HepG2 (cell line): ENCODE data around the gene PAIP1. TPM values are rescaled to one million over a fixed set of nuclear protein-coding genes. Genes with fewer than 3 reads are reported as not detected.

ENCODE experiments used
- ATAC-seq: fragments of 200-7000 bp; cut with Tn5 transposase; 3 replicates; pipeline ENCODE4 v1.9.1; 2020; ENCODE audit warnings: mild to moderate bottlenecking, moderate library complexity
- BruUV-seq: library from RNA; stranded (reverse); fragments of 400-500 nt; replicated peaks from 2 replicates; lab custom pipeline; 2021; lab: Mats Ljungman, UMichigan
- CTCF ChIA-PET: fragments of 300-600 bp; formaldehyde crosslinking; extraction: SDS; loops from one replicate; lab custom pipeline; 2021; ENCODE audit warnings: low total read pairs, inconsistent platforms, low intra/inter-chr PET ratio; lab: Yijun Ruan, JAX
- POLR2A ChIA-PET: fragments of 350-600 bp; sonication (Branson Sonifier 250); formaldehyde crosslinking; loops from one replicate; lab custom pipeline; 2020; ENCODE audit warnings: antibody characterized with exemption, inconsistent platforms; lab: Yijun Ruan, JAX
- DNase-seq: peaks from one replicate; pipeline ENCODE4 v3.0.0-alpha.2; 2015; ENCODE audit warnings: low spot score
- FAIRE-seq: peaks from 3 replicates; lab custom pipeline; 2011; peaks lifted over from hg19 to GRCh38; lab: Jason Lieb, UNC
- H2AFZ ChIP-seq: one replicate; pipeline ENCODE4 v1.6.1; 2011; ENCODE audit warnings: low read length, inconsistent platforms
- H3K27ac ChIP-seq: fragments of 300-600 bp; 3 replicates; pipeline ENCODE4 v1.8.0; 2011; ENCODE audit warnings: mixed run types, mild to moderate bottlenecking, mixed read lengths, low read length, inconsistent platforms; ENCODE audit not compliant: insufficient read depth; ENCODE audit errors: extremely low read length
- H3K27me3 ChIP-seq, 2 experiments: fragments of 200-600 bp in 1 of 2; 2 replicates in 1 of 2; 3 replicates in 1 of 2; pipeline versions ENCODE4 v1.6.0 to v1.8.0; 2011; ENCODE audit warnings: low read length in 2 of 2, mild to moderate bottlenecking in 2 of 2, moderate library complexity in 2 of 2, inconsistent platforms in 1 of 2; ENCODE audit not compliant: insufficient read depth in 2 of 2, control insufficient read depth in 1 of 2
- H3K36me3 ChIP-seq, 2 experiments: fragments of 200-600 bp in 1 of 2; replicated peaks in 1 of 2; 2 replicates in 1 of 2; 3 replicates in 1 of 2; pipeline versions ENCODE4 v1.5.1 to v1.8.0; 2011; ENCODE audit warnings: low read length in 2 of 2, inconsistent platforms in 1 of 2; ENCODE audit not compliant: insufficient read depth in 2 of 2, control insufficient read depth in 1 of 2
- H3K4me1 ChIP-seq: 2 replicates; pipeline ENCODE4 v1.5.1; 2012; ENCODE audit warnings: low read length, inconsistent platforms; ENCODE audit not compliant: insufficient read depth
- H3K4me2 ChIP-seq: 2 replicates; pipeline ENCODE4 v1.6.0; 2011; ENCODE audit warnings: low read depth, low read length, inconsistent platforms
- H3K4me3 ChIP-seq, 3 experiments: fragments of 200-600 bp in 1 of 3; sonication (generic), shearing (Covaris generic) in 1 of 3; replicated peaks in 1 of 3; 2 replicates each; pipeline ENCODE4 v1.5.1; 2011 to 2016; ENCODE audit warnings: low read length in 3 of 3, inconsistent platforms in 2 of 3, low read depth in 2 of 3, mild to moderate bottlenecking in 2 of 3, control low read depth in 1 of 3, mixed read lengths in 1 of 3; ENCODE audit not compliant: insufficient read depth in 1 of 3
- H3K79me2 ChIP-seq: one replicate; pipeline ENCODE4 v1.6.1; 2011; ENCODE audit warnings: low read length, inconsistent platforms; ENCODE audit not compliant: insufficient read depth
- H3K9ac ChIP-seq: 2 replicates; pipeline ENCODE4 v1.6.0; 2011; ENCODE audit warnings: mild to moderate bottlenecking, low read depth, low read length, inconsistent platforms; ENCODE audit not compliant: insufficient read depth
- H3K9me3 ChIP-seq: 2 replicates; pipeline ENCODE4 v1.5.1; 2012; ENCODE audit warnings: mild to moderate bottlenecking, low read length
- H4K20me1 ChIP-seq: 2 replicates; pipeline ENCODE4 v1.6.0; 2011; ENCODE audit warnings: inconsistent platforms, mild to moderate bottlenecking, low read length, moderate library complexity; ENCODE audit not compliant: insufficient read depth
- FIP1L1 ChIP-seq: fragments of 200-400 bp; formaldehyde crosslinking; IDR thresholded peaks from 2 replicates; pipeline ENCODE4 v1.6.1; 2018; ENCODE audit warnings: low read depth, mild to moderate bottlenecking, low read length, moderate library complexity, borderline replicate concordance; ENCODE audit not compliant: insufficient read depth
- JDP2 ChIP-seq: sonication (generic); formaldehyde crosslinking; IDR thresholded peaks from 2 replicates; pipeline ENCODE4 v1.8.1; 2022; ENCODE audit warnings: missing genetic modification reagents, borderline replicate concordance
- MAF1 ChIP-seq: sonication (generic); formaldehyde crosslinking; IDR thresholded peaks from 2 replicates; pipeline ENCODE4 v1.5.0; 2020; ENCODE audit warnings: missing genetic modification reagents, borderline replicate concordance
- NR2F6 ChIP-seq, 2 experiments: IDR thresholded peaks; 2 replicates each; pipeline ENCODE4 v1.6.1; 2016; ENCODE audit warnings: antibody characterized with exemption in 1 of 2, mild to moderate bottlenecking in 1 of 2
- RAD21 ChIP-seq: fragments of 450-650 bp; formaldehyde crosslinking; IDR thresholded peaks from 2 replicates; pipeline ENCODE4 v1.5.0; 2020; ENCODE audit warnings: mild to moderate bottlenecking
- RBM39 ChIP-seq: fragments of 200-400 bp; formaldehyde crosslinking; IDR thresholded peaks from one replicate; pipeline ENCODE4 v1.6.1; 2018; ENCODE audit warnings: antibody characterized with exemption, mild to moderate bottlenecking, low read depth, low read length; ENCODE audit not compliant: poor library complexity, severe bottlenecking
- SP2 ChIP-seq: sonication (generic); formaldehyde crosslinking; IDR thresholded peaks from 2 replicates; pipeline ENCODE4 v1.5.1; 2020; ENCODE audit warnings: mild to moderate bottlenecking, missing genetic modification reagents
- ZBTB44 ChIP-seq: sonication (generic); formaldehyde crosslinking; IDR thresholded peaks from 2 replicates; pipeline ENCODE4 v1.4.0; 2020; ENCODE audit warnings: missing genetic modification reagents
- ZMAT3 ChIP-seq: sonication (generic); formaldehyde crosslinking; conservative IDR thresholded peaks from 2 replicates; pipeline ENCODE4 v1.7.0; 2021; ENCODE audit warnings: missing genetic modification reagents
- ZNF101 ChIP-seq: sonication (generic); formaldehyde crosslinking; IDR thresholded peaks from 2 replicates; pipeline ENCODE4 v1.4.0; 2020; ENCODE audit warnings: mild to moderate bottlenecking, low read depth, missing genetic modification reagents, borderline replicate concordance
- ZNF12 ChIP-seq: sonication (generic); formaldehyde crosslinking; IDR thresholded peaks from 2 replicates; pipeline ENCODE4 v1.5.0; 2020; ENCODE audit warnings: missing genetic modification reagents
- ZNF224 ChIP-seq: sonication (generic); formaldehyde crosslinking; IDR thresholded peaks from 2 replicates; pipeline ENCODE4 v1.5.0; 2020; ENCODE audit warnings: mild to moderate bottlenecking, missing genetic modification reagents
- ZNF430 ChIP-seq: sonication (generic); formaldehyde crosslinking; IDR thresholded peaks from 2 replicates; pipeline ENCODE4 v1.9.0; 2021; ENCODE audit warnings: mild to moderate bottlenecking, missing genetic modification reagents
- ZNF547 ChIP-seq: sonication (generic); formaldehyde crosslinking; IDR thresholded peaks from 2 replicates; pipeline ENCODE4 v1.5.1; 2020; ENCODE audit warnings: mild to moderate bottlenecking, missing genetic modification reagents
- ZNF616 ChIP-seq: sonication (generic); formaldehyde crosslinking; IDR thresholded peaks from 2 replicates; pipeline ENCODE4 v1.5.0; 2020; ENCODE audit warnings: low read depth, mild to moderate bottlenecking, missing genetic modification reagents
- ZNF687 ChIP-seq: sonication (generic); formaldehyde crosslinking; IDR thresholded peaks from 2 replicates; pipeline ENCODE4 v1.5.1; 2020; ENCODE audit warnings: mild to moderate bottlenecking, missing genetic modification reagents, moderate library complexity
- ZSCAN25 ChIP-seq: sonication (generic); formaldehyde crosslinking; IDR thresholded peaks from 2 replicates; pipeline ENCODE4 v1.8.0; 2022; ENCODE audit warnings: mild to moderate bottlenecking, missing genetic modification reagents
- ZSCAN29 ChIP-seq: sonication (generic); formaldehyde crosslinking; conservative IDR thresholded peaks from 2 replicates; pipeline ENCODE4 v1.4.0; 2020; ENCODE audit warnings: mild to moderate bottlenecking, missing genetic modification reagents
- WGBS: methylation state at CpG from one replicate; pipeline ENCODE4 v1.1.6; 2017; ENCODE audit warnings: low lambda C conversion rate; 5-methylcytosine and 5-hydroxymethylcytosine counted together
- in situ Hi-C: cut with HindIII; loops from 2 replicates; pipeline ENCODE4 v1.10.0; 2017; ENCODE audit warnings: low pct_unique_long_range_greater_than_20kb; ENCODE audit not compliant: extremely low pct_ligation_motif_present
- intact Hi-C: fragments of 100-400 bp; cut with micrococcal nuclease; formaldehyde crosslinking; loops from one replicate; pipeline ENCODE4 v1.10.0; 2022; ENCODE audit not compliant: unreplicated experiment
- polyA plus RNA-seq, 8 experiments: library from polyadenylated mRNA; depleted of rRNA in 3 of 8; stranded (reverse) in 7 of 8; unstranded in 1 of 8; fragments of >200 nt; fragmentation: Illumina TruSeq in 4 of 8; extraction: Trizol in 4 of 8; gene quantifications; 2 replicates each; pipeline versions ENCODE4 v1.2.1 to v1.2.3, GENCODE V29; 2011 to 2016; ENCODE audit warnings: low read depth in 4 of 8, missing spikeins in 1 of 8, mixed read lengths in 1 of 8; ENCODE audit not compliant: insufficient read depth in 1 of 8
- total RNA-seq, 5 experiments: library from RNA; depleted of rRNA; stranded (reverse); fragments of >200 nt; fragmentation: Illumina TruSeq; extraction: Trizol; gene quantifications; 2 replicates each; pipeline ENCODE4 v1.2.3, GENCODE V29; 2016; ENCODE audit warnings: low read depth in 1 of 5

The PAIP1 gene
- total and polyA plus RNA-seq, 2 of the 13 experiments (the other 11 are each of a cell fraction or from before 2014, with no cell fraction given) = 96.6 to 116 TPM

- TF ChIP-seq ZNF687 (CRISPR knock-in tag) = peak; percentile 75
- peak; percentile 76 for TF ChIP-seq RBM39
- TF ChIP-seq ZSCAN25 (CRISPR knock-in tag) = peak; percentile 71; the same call in 1 of the 2 replicates
These were observed at the start of gene PAIP1 (continued) for GRCh38 chr5:43556857-43557542.

- Histone ChIP-seq H3K27me3 (no peaks in the 10 kb centered on the region; a peak in 1 of 5 replicates), H4K20me1 (no peaks in the 10 kb centered on the region), H2AFZ (no peak overlapping the region), H3K9me3 (no peaks in the 10 kb centered on the region), H3K27ac (no peak overlapping the region), H3K36me3 (peaks cover 2 to 14% of the 10 kb centered on the region in 2 experiments; a peak in 2 of 5 replicates), H3K79me2 (peaks cover 23% of the 10 kb centered on the region), H3K9ac (no peak overlapping the region), H3K4me1 (peaks cover 41% of the 10 kb centered on the region)
- no peak for DNase-seq
- CTCF ChIA-PET = no interaction called here
- intact Hi-C loops = no loop called here
- 84% methylated on average over 3 of the region's 3 CpGs for WGBS
- TSS peak; percentile 38 for BruUV-seq
- TF ChIP-seq ZNF547 (CRISPR knock-in tag) (no peak), ZNF101 (CRISPR knock-in tag) (no peak), JDP2 (no peak), FIP1L1 (no peak), NR2F6 (IDR thresholded peaks at IDR 0.05) (no peak), NR2F6 (CRISPR knock-in tag; IDR thresholded peaks at IDR 0.05) (no peak), ZSCAN29 (no peak), SP2 (no peak), ZNF616 (no peak), RAD21 (CRISPR knock-in tag) (no peak), MAF1 (no peak), ZMAT3 (CRISPR knock-in tag) (no peak), ZNF224 (CRISPR knock-in tag) (no peak), ZNF12 (no peak), ZBTB44 (CRISPR knock-in tag) (no peak), ZNF430 (CRISPR knock-in tag) (no peak)
- TF ChIP-seq, all 625 proteins: peak for 0
- Histone ChIP-seq H3K4me3 (no peak overlapping the region), H3K4me2 (no peak overlapping the region)
- POLR2A ChIA-PET = no interaction called here
- in situ Hi-C loops = no loop called here
- FAIRE-seq = no peak
- ATAC-seq = no peak
These were observed 49.5 kb upstream of the PAIP1 start for GRCh38 chr5:43606351-43606750.
